B cell (primary cell): Measurements from ENCODE around the gene DHDH. TPM values are rescaled to one million over a fixed set of nuclear protein-coding genes. Genes with fewer than 3 reads are reported as not detected.

Experiments
- ATAC-seq: fragments of 200-7000 bp; cut with Tn5 transposase; one replicate; pipeline ENCODE4 v1.10.0; 2021; ENCODE audit warnings: low read depth, mild to moderate bottlenecking, moderate number of reproducible peaks, moderate library complexity
- CTCF ChIA-PET: fragments of 350-600 bp; sonication (Branson Sonifier 250); formaldehyde crosslinking; loops from one replicate; lab custom pipeline; 2021; ENCODE audit warnings: antibody characterized with exemption, inconsistent platforms; lab: Charles Lee
- POLR2A ChIA-PET: fragments of 350-600 bp; sonication (Branson Sonifier 250); formaldehyde crosslinking; loops from one replicate; lab custom pipeline; 2021; ENCODE audit warnings: antibody characterized with exemption; lab: Charles Lee
- DNase-seq: peaks from one replicate; pipeline ENCODE4 v3.0.0; 2013
- H2AFZ ChIP-seq: 2 replicates; pipeline ENCODE4 v1.6.1; 2012; ENCODE audit warnings: mild to moderate bottlenecking, low read depth, low read length; ENCODE audit not compliant: insufficient read depth, poor library complexity, severe bottlenecking
- H3K27ac ChIP-seq, 2 donors: 1 replicate in 1 of 2; 2 replicates in 1 of 2; pipeline ENCODE4 v1.5.1; 2012 to 2013; ENCODE audit warnings: low read length in 2 of 2, mild to moderate bottlenecking in 2 of 2, moderate library complexity in 1 of 2
- H3K27me3 ChIP-seq, 4 experiments: fragments of 200-600 bp in 1 of 4; sonication (generic) in 1 of 4; replicated peaks in 1 of 4; 1 replicate in 2 of 4; 2 replicates in 2 of 4; pipeline versions ENCODE4 v1.6.1 to v1.7.0; 2013 to 2016; ENCODE audit warnings: low read length in 3 of 4, mild to moderate bottlenecking in 2 of 4, mixed read lengths in 1 of 4, moderate library complexity in 1 of 4; ENCODE audit not compliant: insufficient read depth in 4 of 4, control insufficient read depth in 3 of 4; ENCODE audit errors: control extremely low read depth in 1 of 4
- H3K36me3 ChIP-seq, 2 experiments: replicated peaks in 1 of 2; 1 replicate in 1 of 2; 2 replicates in 1 of 2; pipeline versions ENCODE4 v1.6.1 to v1.7.1; 2013; ENCODE audit warnings: low read length in 1 of 2; ENCODE audit not compliant: insufficient read depth in 2 of 2, control insufficient read depth in 1 of 2; ENCODE audit errors: control extremely low read depth in 1 of 2, extremely low read depth in 1 of 2
- H3K4me1 ChIP-seq, 2 donors: fragments of 200-600 bp in 1 of 2; sonication (generic) in 1 of 2; 1 replicate in 1 of 2; 2 replicates in 1 of 2; pipeline versions ENCODE4 v1.5.1 to v1.6.1; 2013 to 2017; ENCODE audit warnings: low read length in 2 of 2; ENCODE audit not compliant: control insufficient read depth in 2 of 2, insufficient read depth in 2 of 2
- H3K4me2 ChIP-seq: replicated peaks from 2 replicates; pipeline ENCODE3; 2012; ENCODE audit warnings: mild to moderate bottlenecking, low read depth, low read length; ENCODE audit not compliant: poor library complexity, severe bottlenecking
- H3K4me3 ChIP-seq, 5 experiments: fragments of 200-600 bp in 1 of 5; sonication (generic) in 1 of 5; 1 replicate in 3 of 5; 2 replicates in 2 of 5; pipeline versions ENCODE4 v1.5.1 to v1.7.0; 2011 to 2016; ENCODE audit warnings: low read length in 4 of 5, mild to moderate bottlenecking in 4 of 5, low read depth in 2 of 5, control low read depth in 1 of 5, moderate library complexity in 1 of 5; ENCODE audit not compliant: insufficient read depth in 1 of 5; ENCODE audit errors: control extremely low read depth in 1 of 5, extremely low read depth in 1 of 5
- H3K79me2 ChIP-seq: fragments of 200-600 bp; sonication (generic); one replicate; pipeline ENCODE4 v1.6.0; 2016; ENCODE audit warnings: low read length; ENCODE audit not compliant: control insufficient read depth, insufficient read depth
- H3K9ac ChIP-seq: fragments of 200-600 bp; sonication (generic); 2 replicates; pipeline ENCODE4 v1.6.1; 2017; ENCODE audit warnings: mild to moderate bottlenecking, low read length, moderate library complexity
- H3K9me3 ChIP-seq, 3 donors: one replicate each; pipeline versions ENCODE4 v1.6.1 to v1.7.1; 2013; ENCODE audit warnings: low read length in 2 of 3; ENCODE audit not compliant: control insufficient read depth in 2 of 3, insufficient read depth in 1 of 3; ENCODE audit errors: control extremely low read depth in 1 of 3
- H4K20me1 ChIP-seq: 2 replicates; pipeline ENCODE4 v1.6.0; 2012; ENCODE audit warnings: mild to moderate bottlenecking, low read length; ENCODE audit not compliant: insufficient read depth, control insufficient read depth, poor library complexity, severe bottlenecking
- H3K27ac Mint-ChIP-seq: one replicate; pipeline ENCODE4 v1.8.0; 2021; ENCODE audit warnings: mixed read lengths
- H3K27me3 Mint-ChIP-seq: one replicate; pipeline ENCODE4 v1.8.0; 2021; ENCODE audit warnings: mixed read lengths
- H3K4me1 Mint-ChIP-seq: one replicate; pipeline ENCODE4 v1.8.0; 2021; ENCODE audit warnings: mixed read lengths
- H3K4me3 Mint-ChIP-seq: one replicate; pipeline ENCODE4 v1.8.0; 2021; ENCODE audit warnings: mixed read lengths
- H3K9me3 Mint-ChIP-seq: one replicate; pipeline ENCODE4 v1.8.0; 2022; ENCODE audit warnings: mixed read lengths; ENCODE audit not compliant: insufficient read depth
- EZH2 ChIP-seq: IDR thresholded peaks from 2 replicates; pipeline ENCODE4 v1.6.1; 2012; ENCODE audit warnings: borderline replicate concordance, low read depth, mild to moderate bottlenecking, moderate library complexity, low read length; ENCODE audit not compliant: insufficient read depth, poor library complexity, severe bottlenecking
- WGBS: methylation state at CpG from one replicate; pipeline ENCODE4 v1.1.5; 2013; ENCODE audit warnings: missing lambda C conversion rate; ENCODE audit not compliant: insufficient coverage; 5-methylcytosine and 5-hydroxymethylcytosine counted together
- intact Hi-C: fragments of 100-400 bp; cut with micrococcal nuclease; formaldehyde crosslinking; loops from one replicate; pipeline ENCODE4 v1.10.0; 2022
- polyA plus RNA-seq: library from polyadenylated mRNA; depleted of rRNA; stranded (reverse); fragments of >200 nt; gene quantifications from 2 replicates; pipeline ENCODE4 v1.2.3, GENCODE V29; 2012
- total RNA-seq, 2 donors: library from RNA; stranded (reverse); fragments of 120-200 nt in 1 of 2; gene quantifications; 1 replicate in 1 of 2; 2 replicates in 1 of 2; pipeline versions ENCODE4 v1.2.3 to v1.2.4, GENCODE V29; 2013 to 2022
- TF ChIP-seq, protein P1 (sequence below): fragments of 200-600 bp; IDR thresholded peaks from one replicate; pipeline ENCODE4 v1.8.0; 2022; ENCODE audit warnings: antibody characterized with exemption, mild to moderate bottlenecking

Gene DHDH
- total and polyA plus RNA-seq, 2 donors (not counting 1 experiment from before 2014, with no cell fraction given): 0.64 to 0.82 TPM

DNA sequence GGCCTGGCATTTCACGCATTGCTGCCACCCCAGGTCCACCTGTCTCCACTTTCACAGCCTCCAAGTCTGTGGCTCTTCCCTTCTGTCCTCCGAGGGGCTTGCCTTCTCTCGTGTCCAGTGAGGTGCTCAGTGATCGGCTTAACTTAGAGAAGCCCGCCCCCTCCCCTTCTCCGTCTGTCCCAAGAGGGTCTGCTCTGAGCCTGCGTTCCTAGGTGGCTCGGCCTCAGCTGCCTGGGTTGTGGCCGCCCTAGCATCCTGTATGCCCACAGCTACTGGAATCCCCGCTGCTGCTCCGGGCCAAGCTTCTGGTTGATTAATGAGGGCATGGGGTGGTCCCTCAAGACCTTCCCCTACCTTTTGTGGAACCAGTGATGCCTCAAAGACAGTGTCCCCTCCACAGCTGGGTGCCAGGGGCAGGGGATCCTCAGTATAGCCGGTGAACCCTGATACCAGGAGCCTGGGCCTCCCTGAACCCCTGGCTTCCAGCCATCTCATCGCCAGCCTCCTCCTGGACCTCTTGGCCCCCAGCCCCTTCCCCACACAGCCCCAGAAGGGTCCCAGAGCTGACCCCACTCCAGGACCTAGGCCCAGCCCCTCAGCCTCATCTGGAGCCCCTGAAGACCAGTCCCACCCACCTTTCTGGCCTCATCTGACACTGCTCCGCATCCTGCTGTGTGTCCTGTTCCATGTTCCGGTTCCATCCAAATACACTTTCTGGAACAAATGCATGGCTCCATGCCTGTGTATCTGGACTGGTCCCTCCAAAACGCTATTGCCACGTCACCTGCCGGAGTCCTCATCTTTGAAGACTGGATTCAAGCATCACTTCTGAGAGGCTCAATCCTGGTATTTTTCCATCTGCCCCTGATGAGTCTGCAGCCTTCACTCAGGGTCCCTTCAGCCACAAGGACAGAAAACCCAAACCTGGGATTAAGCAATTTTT, 10.7 kb upstream of the DHDH start:
- Mint-ChIP-seq H3K4me1 (peaks cover 10% of the 10 kb centered on the region), H3K27me3 (no peaks in the 10 kb centered on the region), H3K27ac (no peak overlapping the region), H3K9me3 (no peaks in the 10 kb centered on the region), H3K4me3 (no peak overlapping the region)
- no peak overlapping the region for H3K4me3 ChIP-seq
- TF ChIP-seq, protein P1, sequence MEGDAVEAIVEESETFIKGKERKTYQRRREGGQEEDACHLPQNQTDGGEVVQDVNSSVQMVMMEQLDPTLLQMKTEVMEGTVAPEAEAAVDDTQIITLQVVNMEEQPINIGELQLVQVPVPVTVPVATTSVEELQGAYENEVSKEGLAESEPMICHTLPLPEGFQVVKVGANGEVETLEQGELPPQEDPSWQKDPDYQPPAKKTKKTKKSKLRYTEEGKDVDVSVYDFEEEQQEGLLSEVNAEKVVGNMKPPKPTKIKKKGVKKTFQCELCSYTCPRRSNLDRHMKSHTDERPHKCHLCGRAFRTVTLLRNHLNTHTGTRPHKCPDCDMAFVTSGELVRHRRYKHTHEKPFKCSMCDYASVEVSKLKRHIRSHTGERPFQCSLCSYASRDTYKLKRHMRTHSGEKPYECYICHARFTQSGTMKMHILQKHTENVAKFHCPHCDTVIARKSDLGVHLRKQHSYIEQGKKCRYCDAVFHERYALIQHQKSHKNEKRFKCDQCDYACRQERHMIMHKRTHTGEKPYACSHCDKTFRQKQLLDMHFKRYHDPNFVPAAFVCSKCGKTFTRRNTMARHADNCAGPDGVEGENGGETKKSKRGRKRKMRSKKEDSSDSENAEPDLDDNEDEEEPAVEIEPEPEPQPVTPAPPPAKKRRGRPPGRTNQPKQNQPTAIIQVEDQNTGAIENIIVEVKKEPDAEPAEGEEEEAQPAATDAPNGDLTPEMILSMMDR: no peak
- TF ChIP-seq EZH2: no peak
- H3K27ac ChIP-seq: no peak overlapping the region
- H3K4me1 ChIP-seq: peaks cover 4 to 5% of the 10 kb centered on the region in 2 donors
- H3K9me3 ChIP-seq: no peaks in the 10 kb centered on the region
- peaks cover 0 to 32% of the 10 kb centered on the region in 2 experiments for H3K36me3 ChIP-seq
- WGBS: 95% methylated on average over 17 of the region's 18 CpGs
- H3K27me3 ChIP-seq: no peaks in the 10 kb centered on the region
- no peak overlapping the region for H3K4me2 ChIP-seq
- ChIA-PET CTCF (no interaction called here), POLR2A (interaction anchor here (0.7 kb wide), 1 partner anchor 33 kb away, joined by 3 read pairs; no protein-coding TSS in a partner anchor)
- no peaks in the 10 kb centered on the region for H3K79me2 ChIP-seq
- ATAC-seq: no peak
- H2AFZ ChIP-seq: no peak overlapping the region
- H3K9ac ChIP-seq: no peak overlapping the region
- H4K20me1 ChIP-seq: no peaks in the 10 kb centered on the region
- intact Hi-C loops: no loop called here
- no peak for DNase-seq

DNA sequence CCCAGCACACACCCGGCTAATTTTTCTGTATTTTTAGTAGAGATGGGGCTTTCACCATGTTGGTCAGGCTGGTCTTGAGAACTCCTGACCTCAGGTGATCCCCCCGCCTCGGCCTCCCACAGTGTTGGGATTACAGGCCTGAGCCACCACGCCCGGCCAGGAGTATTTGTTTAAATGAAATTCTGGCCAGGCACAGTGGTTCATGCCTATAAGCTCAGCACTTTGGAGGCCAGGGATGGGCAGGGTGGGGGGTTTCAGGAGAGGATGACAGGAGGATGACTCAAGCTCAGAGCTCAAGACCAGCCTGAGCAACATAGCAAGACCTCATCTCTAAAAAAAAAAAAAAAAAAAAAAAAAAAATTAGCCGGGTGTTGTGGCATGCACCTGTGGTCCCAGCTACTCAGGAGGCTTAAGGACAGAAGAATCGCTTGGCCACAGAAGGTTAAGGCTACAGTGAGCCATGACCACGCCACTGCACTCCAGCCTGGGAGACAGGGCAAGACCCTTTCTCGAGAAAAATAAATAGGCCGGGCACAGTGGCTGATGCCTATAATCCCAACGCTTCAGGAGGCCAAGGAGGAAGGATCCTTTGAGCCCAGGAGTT, 8.2 kb upstream of the DHDH start:
- ATAC-seq: no peak

More for the DNA sequence above, 8.2 kb upstream of the DHDH start:
- DNase-seq: no peak
- intact Hi-C loops: no loop called here
- H3K79me2 ChIP-seq: no peaks in the 10 kb centered on the region
- Mint-ChIP-seq H3K27ac (no peak overlapping the region), H3K9me3 (no peaks in the 10 kb centered on the region), H3K4me3 (no peak overlapping the region), H3K27me3 (no peaks in the 10 kb centered on the region), H3K4me1 (no peaks in the 10 kb centered on the region)
- no peak overlapping the region for H3K9ac ChIP-seq
- WGBS: 95% methylated on average over 10 of the region's 11 CpGs
- ChIA-PET POLR2A (no interaction called here), CTCF (no interaction called here)
- H3K27me3 ChIP-seq: no peaks in the 10 kb centered on the region
- no peak overlapping the region for H3K4me2 ChIP-seq
- no peaks in the 10 kb centered on the region for H4K20me1 ChIP-seq
- H3K27ac ChIP-seq: no peak overlapping the region
- TF ChIP-seq, protein P1: no peak
- TF ChIP-seq EZH2: no peak
- H2AFZ ChIP-seq: no peak overlapping the region
- peaks cover 0 to 21% of the 10 kb centered on the region in 2 experiments for H3K36me3 ChIP-seq
- no peaks in the 10 kb centered on the region for H3K9me3 ChIP-seq
- H3K4me3 ChIP-seq: no peak overlapping the region
- H3K4me1 ChIP-seq: no peaks in the 10 kb centered on the region
